Pancreas (tissue), 10 donors: ENCODE data around the gene PRR3. TPM values are rescaled to one million over a fixed set of nuclear protein-coding genes. Genes with fewer than 3 reads are reported as not detected.

ENCODE experiments used
- ATAC-seq, 4 donors: fragments of 200-7000 bp; cut with Tn5 transposase; one replicate each; pipeline versions ENCODE4 v1.8.0 to v1.9.1; 2020; ENCODE audit warnings: mild to moderate bottlenecking in 4 of 4, moderate library complexity in 4 of 4
- DNase-seq, 6 donors: peaks; one replicate each; pipeline ENCODE4 v3.0.0-alpha.2; 2020
- FAIRE-seq: peaks from 2 replicates; lab custom pipeline; 2012; peaks lifted over from hg19 to GRCh38; lab: Jason Lieb, UNC
- H3K27ac ChIP-seq, 4 donors: fragments of 200-600 bp; sonication (generic); 1 replicate in 3 of 4; 2 replicates in 1 of 4; pipeline versions ENCODE4 v1.5.0 to v1.8.0; 2020
- H3K27me3 ChIP-seq, 4 donors: fragments of 200-600 bp; one replicate each; pipeline ENCODE4 v1.8.0; 2021
- H3K36me3 ChIP-seq, 3 donors: fragments of 200-600 bp; sonication (generic) in 1 of 3; one replicate each; pipeline versions ENCODE4 v1.5.0 to v1.8.0; 2020 to 2021
- H3K4me1 ChIP-seq, 3 donors: fragments of 200-600 bp; one replicate each; pipeline ENCODE4 v1.8.0; 2021
- H3K4me3 ChIP-seq, 4 donors: fragments of 200-600 bp; sonication (generic) in 2 of 4; one replicate each; pipeline versions ENCODE4 v1.5.0 to v1.8.0; 2020 to 2021
- H3K9me3 ChIP-seq, 4 donors: fragments of 200-600 bp; one replicate each; pipeline ENCODE4 v1.8.0; 2021
- CTCF ChIP-seq, 4 donors: fragments of 200-600 bp; sonication (generic) in 3 of 4; IDR thresholded peaks; one replicate each; pipeline versions ENCODE4 v1.5.0 to v1.8.0; 2021; ENCODE audit warnings: antibody characterized with exemption in 4 of 4
- WGBS, 2 donors: extraction: QIAGEN DNeasy Blood & Tissue Kit; methylation state at CpG; one replicate each; pipeline ENCODE4 v1.1.7; 2013; 5-methylcytosine and 5-hydroxymethylcytosine counted together
- intact Hi-C, 3 donors: fragments of 100-400 bp; cut with DNase I; formaldehyde crosslinking; loops; one replicate each; pipeline versions ENCODE4 v1.11.1 to v1.14.2; 2022
- polyA plus RNA-seq, 2 donors: library from polyadenylated mRNA; stranded (reverse); fragments of 200-250 nt; gene quantifications; one replicate each; pipeline ENCODE4 v1.2.3, GENCODE V29; 2013
- total RNA-seq, 6 donors: library from RNA; stranded (reverse); fragmentation: NEBNext Ultra II Directional in 4 of 6; extraction: Animal tissue kit (Norgen Biotek cat#: 25700) in 4 of 6; gene quantifications; one replicate each; pipeline versions ENCODE4 v1.2.1 to v1.2.4, GENCODE V29; 2021 to 2023
- donor health status: healthy with polysubstance abuse.
- donor health status: DM: no; HTN: no; CAD: no; lungs with moderate emphysema.
- donor health status: DM: no; HTN: no; CAD: no.
- donor health status: control.
- donor health status: control.
- donor health status: Bipolar disorder and iron deficiency.
- donor health status: DM: yes; HTN: yes; CAD: no.
- donor health status: DM: no; HTN: no; CAD: no.
- donor health status: DM: no; HTN: no; CAD: no.
- donor health status: DM: yes; HTN: yes; CAD: no.

PRR3 gene
- total and polyA plus RNA-seq, 8 donors = 2.2 to 8.7 (median 3.7) TPM

- ATAC-seq (no peak), DNase-seq (no peak), FAIRE-seq (no peak)
- H3K9me3 ChIP-seq = no peaks in the 10 kb centered on the region
- no peak overlapping the region for H3K4me3 ChIP-seq
- no peak overlapping the region for H3K27ac ChIP-seq
- no peaks in the 10 kb centered on the region for H3K27me3 ChIP-seq
- H3K4me1 ChIP-seq = peaks cover 4 to 11% (median 6%) of the 10 kb centered on the region in 3 donors
- WGBS, 2 donors = 80 to 92% methylated on average over 4 of the region's 4 CpGs
- no peak for TF ChIP-seq CTCF (IDR thresholded peaks at IDR 0.05)
- peaks cover 0 to 27% (median 7%) of the 10 kb centered on the region in 3 donors for H3K36me3 ChIP-seq
- intact Hi-C loops = no loop called here
Observed at GRCh38 chr6:30554404-30554803, 2.7 kb upstream of the PRR3 start.

- peak; percentile 8 to 10 (median 9) for ATAC-seq
- peaks cover 0 to 27% (median 7%) of the 10 kb centered on the region in 3 donors for H3K36me3 ChIP-seq
- peak overlapping the region; percentile 83 to 97 (median 96) for H3K4me3 ChIP-seq
- no peaks in the 10 kb centered on the region for H3K27me3 ChIP-seq
- peak in 4 of 6 donors; percentile 60 to 77 (median 72) for DNase-seq
- H3K4me1 ChIP-seq = peaks cover 4 to 11% (median 6%) of the 10 kb centered on the region in 3 donors
- FAIRE-seq = no peak
- no peak for TF ChIP-seq CTCF (IDR thresholded peaks at IDR 0.05)
- intact Hi-C loops = no loop called here
- WGBS, 2 donors = 14 to 16% methylated on average over 34 of the region's 34 CpGs
- no peaks in the 10 kb centered on the region for H3K9me3 ChIP-seq
- H3K27ac ChIP-seq = peak overlapping the region; percentile 95 to 97 (median 96)
Observed at GRCh38 chr6:30554962-30555815, 1.9 kb upstream of the PRR3 start.

GRCh38 chr6:30555816-30556065, 1.4 kb upstream of the PRR3 start:
- no peak for TF ChIP-seq CTCF (IDR thresholded peaks at IDR 0.05)
- FAIRE-seq (no peak), DNase-seq (peak in 2 of 6 donors; percentile 75 to 85), ATAC-seq (no peak)
- Histone ChIP-seq H3K4me3 (peak overlapping the region; percentile 83 to 97 (median 96)), H3K27me3 (no peaks in the 10 kb centered on the region), H3K4me1 (peaks cover 4 to 11% (median 6%) of the 10 kb centered on the region in 3 donors), H3K9me3 (no peaks in the 10 kb centered on the region), H3K27ac (peak overlapping the region; percentile 95 to 97 (median 96)), H3K36me3 (peaks cover 0 to 27% (median 7%) of the 10 kb centered on the region in 3 donors)
- 0 to 1% methylated on average over 13 to 15 of the region's 15 CpGs for WGBS, 2 donors
- intact Hi-C loops = no loop called here

GRCh38 chr6:30556066-30556905, 809 bp upstream of the PRR3 start, which contains the start of gene GNL1:
Gene GNL1 (minus strand): TSS chr6:30556489. CDS start chr6:30556203, 286 bp downstream.
- DNase-seq (peak; percentile 96 to 99 (median 98)), ATAC-seq (peak; percentile 92 to 97 (median 93)), FAIRE-seq (no peak)
- H3K4me1 ChIP-seq = peaks cover 4 to 11% (median 6%) of the 10 kb centered on the region in 3 donors
- peak within 1 kb of the TSS; percentile 95 to 97 (median 96) for H3K27ac ChIP-seq
- intact Hi-C loops = no loop called here
- peak within 1 kb of the TSS; percentile 83 to 97 (median 96) for H3K4me3 ChIP-seq
- no peak for TF ChIP-seq CTCF (IDR thresholded peaks at IDR 0.05)
- no peaks in the 10 kb centered on the region for H3K27me3 ChIP-seq
- no peaks in the 10 kb centered on the region for H3K9me3 ChIP-seq
- H3K36me3 ChIP-seq = peaks cover 0 to 27% (median 7%) of the 10 kb centered on the region in 3 donors
- WGBS, 2 donors = 0 to 1% methylated on average over 62 to 71 of the region's 71 CpGs
